ENCODE results near the gene STX4.
A peak's percentile ranks its signal among the peaks of the same experiment; 100 is the strongest.

DNA sequence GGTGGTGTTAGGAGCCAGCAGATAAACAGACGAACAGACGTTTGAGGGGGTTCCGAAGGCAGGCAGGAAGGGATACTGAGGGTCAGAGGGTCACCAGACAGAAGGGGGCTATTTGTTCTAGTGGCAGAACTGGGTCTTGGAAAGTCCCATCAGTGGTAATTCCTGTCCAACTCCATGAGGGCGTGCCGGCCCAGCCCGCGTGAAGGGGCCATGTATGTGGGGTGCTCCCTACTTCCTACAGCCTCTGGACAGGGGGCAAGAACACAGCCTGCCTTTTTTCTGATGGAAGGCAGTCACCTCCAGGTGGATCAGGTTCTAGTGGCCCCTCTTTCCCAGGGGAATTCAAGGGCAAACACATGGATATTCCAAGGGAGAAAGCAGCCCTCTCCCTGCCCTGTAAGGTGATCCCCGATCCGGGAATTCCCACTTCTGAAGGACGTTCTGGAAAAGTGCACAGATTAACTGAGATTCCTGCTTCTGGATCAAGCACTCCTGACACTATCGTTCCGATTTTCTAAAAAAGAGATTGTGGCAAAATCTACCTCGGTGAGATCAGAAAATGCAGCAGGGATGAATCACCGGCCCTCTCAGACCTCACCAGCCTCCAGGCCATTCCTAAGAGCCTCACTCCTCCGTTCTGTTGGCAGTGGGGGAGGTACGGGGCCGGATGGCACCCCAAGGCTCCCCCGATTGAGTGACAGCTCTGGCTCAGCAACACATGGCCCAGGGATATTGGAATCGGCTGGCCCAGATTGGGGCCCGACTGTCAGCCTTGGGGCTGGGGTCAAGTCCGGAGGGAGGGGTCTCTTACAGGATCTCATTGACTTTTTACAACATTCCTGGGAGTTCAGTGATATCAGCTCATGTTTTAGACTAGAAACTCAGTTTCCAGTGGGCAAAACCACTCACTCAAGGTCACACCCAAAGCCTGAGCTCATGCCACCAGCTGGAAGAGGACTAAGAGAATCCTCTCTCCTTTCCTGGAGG lies 35.3 kb upstream of the STX4 start:
- TF ChIP-seq, protein P1, sequence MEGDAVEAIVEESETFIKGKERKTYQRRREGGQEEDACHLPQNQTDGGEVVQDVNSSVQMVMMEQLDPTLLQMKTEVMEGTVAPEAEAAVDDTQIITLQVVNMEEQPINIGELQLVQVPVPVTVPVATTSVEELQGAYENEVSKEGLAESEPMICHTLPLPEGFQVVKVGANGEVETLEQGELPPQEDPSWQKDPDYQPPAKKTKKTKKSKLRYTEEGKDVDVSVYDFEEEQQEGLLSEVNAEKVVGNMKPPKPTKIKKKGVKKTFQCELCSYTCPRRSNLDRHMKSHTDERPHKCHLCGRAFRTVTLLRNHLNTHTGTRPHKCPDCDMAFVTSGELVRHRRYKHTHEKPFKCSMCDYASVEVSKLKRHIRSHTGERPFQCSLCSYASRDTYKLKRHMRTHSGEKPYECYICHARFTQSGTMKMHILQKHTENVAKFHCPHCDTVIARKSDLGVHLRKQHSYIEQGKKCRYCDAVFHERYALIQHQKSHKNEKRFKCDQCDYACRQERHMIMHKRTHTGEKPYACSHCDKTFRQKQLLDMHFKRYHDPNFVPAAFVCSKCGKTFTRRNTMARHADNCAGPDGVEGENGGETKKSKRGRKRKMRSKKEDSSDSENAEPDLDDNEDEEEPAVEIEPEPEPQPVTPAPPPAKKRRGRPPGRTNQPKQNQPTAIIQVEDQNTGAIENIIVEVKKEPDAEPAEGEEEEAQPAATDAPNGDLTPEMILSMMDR (IDR thresholded peaks at IDR 0.05 in 2 of 3, conservative IDR thresholded peaks at IDR 0.05 in 1 of 3; ENCODE audit: borderline replicate concordance in 1 of 3, insufficient read depth in 1 of 3, low read depth in 2 of 3, low read length in 2 of 3) = no peak
- TF ChIP-seq POLR2A (IDR thresholded peaks at IDR 0.05; ENCODE audit: borderline replicate concordance, extremely low read depth, insufficient read depth, insufficient read length) (no peak), EZH2phosphoT487 (IDR thresholded peaks at IDR 0.05; ENCODE audit: borderline replicate concordance) (no peak), POLR2AphosphoS5 (IDR thresholded peaks at IDR 0.05; ENCODE audit: low read depth, low read length) (no peak), TCF7L2 (IDR thresholded peaks at IDR 0.05; ENCODE audit: borderline replicate concordance, extremely low read depth, insufficient read depth, insufficient read length) (peak; percentile 36), SIN3A (IDR thresholded peaks at IDR 0.05; ENCODE audit: low read depth) (no peak), SP1 (IDR thresholded peaks at IDR 0.05; ENCODE audit: low read depth) (no peak), EZH2 (IDR thresholded peaks at IDR 0.05) (no peak), CBX3 (IDR thresholded peaks at IDR 0.05; ENCODE audit: low read depth) (no peak), CEBPB (IDR thresholded peaks at IDR 0.05; ENCODE audit: low read depth) (no peak)
- TF ChIP-seq, protein P2, sequence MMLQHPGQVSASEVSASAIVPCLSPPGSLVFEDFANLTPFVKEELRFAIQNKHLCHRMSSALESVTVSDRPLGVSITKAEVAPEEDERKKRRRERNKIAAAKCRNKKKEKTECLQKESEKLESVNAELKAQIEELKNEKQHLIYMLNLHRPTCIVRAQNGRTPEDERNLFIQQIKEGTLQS (IDR thresholded peaks at IDR 0.05) = no peak
- TF ChIP-seq, protein P3, sequence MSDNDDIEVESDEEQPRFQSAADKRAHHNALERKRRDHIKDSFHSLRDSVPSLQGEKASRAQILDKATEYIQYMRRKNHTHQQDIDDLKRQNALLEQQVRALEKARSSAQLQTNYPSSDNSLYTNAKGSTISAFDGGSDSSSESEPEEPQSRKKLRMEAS (IDR thresholded peaks at IDR 0.05) = no peak
- TF ChIP-seq, protein P4, sequence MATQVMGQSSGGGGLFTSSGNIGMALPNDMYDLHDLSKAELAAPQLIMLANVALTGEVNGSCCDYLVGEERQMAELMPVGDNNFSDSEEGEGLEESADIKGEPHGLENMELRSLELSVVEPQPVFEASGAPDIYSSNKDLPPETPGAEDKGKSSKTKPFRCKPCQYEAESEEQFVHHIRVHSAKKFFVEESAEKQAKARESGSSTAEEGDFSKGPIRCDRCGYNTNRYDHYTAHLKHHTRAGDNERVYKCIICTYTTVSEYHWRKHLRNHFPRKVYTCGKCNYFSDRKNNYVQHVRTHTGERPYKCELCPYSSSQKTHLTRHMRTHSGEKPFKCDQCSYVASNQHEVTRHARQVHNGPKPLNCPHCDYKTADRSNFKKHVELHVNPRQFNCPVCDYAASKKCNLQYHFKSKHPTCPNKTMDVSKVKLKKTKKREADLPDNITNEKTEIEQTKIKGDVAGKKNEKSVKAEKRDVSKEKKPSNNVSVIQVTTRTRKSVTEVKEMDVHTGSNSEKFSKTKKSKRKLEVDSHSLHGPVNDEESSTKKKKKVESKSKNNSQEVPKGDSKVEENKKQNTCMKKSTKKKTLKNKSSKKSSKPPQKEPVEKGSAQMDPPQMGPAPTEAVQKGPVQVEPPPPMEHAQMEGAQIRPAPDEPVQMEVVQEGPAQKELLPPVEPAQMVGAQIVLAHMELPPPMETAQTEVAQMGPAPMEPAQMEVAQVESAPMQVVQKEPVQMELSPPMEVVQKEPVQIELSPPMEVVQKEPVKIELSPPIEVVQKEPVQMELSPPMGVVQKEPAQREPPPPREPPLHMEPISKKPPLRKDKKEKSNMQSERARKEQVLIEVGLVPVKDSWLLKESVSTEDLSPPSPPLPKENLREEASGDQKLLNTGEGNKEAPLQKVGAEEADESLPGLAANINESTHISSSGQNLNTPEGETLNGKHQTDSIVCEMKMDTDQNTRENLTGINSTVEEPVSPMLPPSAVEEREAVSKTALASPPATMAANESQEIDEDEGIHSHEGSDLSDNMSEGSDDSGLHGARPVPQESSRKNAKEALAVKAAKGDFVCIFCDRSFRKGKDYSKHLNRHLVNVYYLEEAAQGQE (IDR thresholded peaks at IDR 0.05; ENCODE audit: low read depth) = no peak
